SK-N-SH (cell line): ENCODE data around the gene CDH15.

ENCODE experiments used
- CTCF ChIP-seq: fragments of 200-600 bp; sonication (generic); IDR thresholded peaks from 2 replicates; pipeline ENCODE4 v1.6.1; 2017; ENCODE audit warnings: antibody characterized with exemption, mild to moderate bottlenecking, moderate library complexity
- GATA2 ChIP-seq: sonication (generic); formaldehyde crosslinking; IDR thresholded peaks from 2 replicates; pipeline ENCODE4 v1.5.0; 2020; ENCODE audit warnings: mild to moderate bottlenecking, missing genetic modification reagents
- PBX3 ChIP-seq: IDR thresholded peaks from 2 replicates; pipeline ENCODE4; 2012
- POLR2AphosphoS5 ChIP-seq: IDR thresholded peaks from 2 replicates; pipeline ENCODE4 v1.6.1; 2012; ENCODE audit warnings: low read depth, low read length

GRCh38 chr16:89194340-89195311 lies 23.1 kb downstream of the CDH15 start:
- TF ChIP-seq CTCF (no peak), PBX3 (no peak), POLR2AphosphoS5 (no peak), GATA2 (CRISPR knock-in tag) (no peak)
